Measurements from ENCODE around the gene NR2F1-AS1. TPM values are rescaled to one million over a fixed set of nuclear protein-coding genes. Genes with fewer than 3 reads are reported as not detected.

Gene NR2F1-AS1
- total and polyA plus RNA-seq, 5 donors, result 7.8 to 13.2 (median 10.9) TPM

- Histone ChIP-seq H3K27me3 (ENCODE audit: control insufficient read depth, insufficient read depth) (no peaks in the 10 kb centered on the region), H3K4me3 (ENCODE audit: low read length) (no peak overlapping the region), H3K27ac (ENCODE audit: low read length) (no peak overlapping the region), H3K9me3 (ENCODE audit: control insufficient read depth, low read length) (no peaks in the 10 kb centered on the region), H3K4me1 (ENCODE audit: control insufficient read depth, insufficient read depth, low read length) (peaks cover 2% of the 10 kb centered on the region)
- 71% methylated on average over 32 of the region's 32 CpGs for WGBS
- intact Hi-C loops (cut with DNase I), result loop anchor here in 1 of 4 donors (10.0 kb wide), 1 partner anchor 479 kb away; no protein-coding TSS in a partner anchor
- DNase-seq, result no peak
- ATAC-seq, result no peak
Measured at GRCh38 chr5:93573354-93574351, 7.4 kb downstream of the NR2F1-AS1 start.

GRCh38 chr5:93572608-93573353 lies 8.2 kb downstream of the NR2F1-AS1 start:
- Histone ChIP-seq H3K4me3 (ENCODE audit: low read length) (peak overlapping the region; percentile 25), H3K9me3 (ENCODE audit: control insufficient read depth, low read length) (no peaks in the 10 kb centered on the region), H3K27ac (ENCODE audit: low read length) (no peak overlapping the region), H3K27me3 (ENCODE audit: control insufficient read depth, insufficient read depth) (no peaks in the 10 kb centered on the region), H3K4me1 (ENCODE audit: control insufficient read depth, insufficient read depth, low read length) (peaks cover 2% of the 10 kb centered on the region)
- ATAC-seq, result peak; percentile 34 to 72
- intact Hi-C loops (cut with DNase I), result loop anchor here in 1 of 4 donors (10.0 kb wide), 1 partner anchor 478 kb away; no protein-coding TSS in a partner anchor
- DNase-seq, result peak in 2 of 3 donors; percentile 30 to 58
- WGBS, result 23% methylated on average over 45 of the region's 45 CpGs

GRCh38 chr5:93572101-93572607 lies 8.9 kb downstream of the NR2F1-AS1 start:
- H3K27me3 ChIP-seq (ENCODE audit: control insufficient read depth, insufficient read depth), result no peaks in the 10 kb centered on the region
- intact Hi-C loops (cut with DNase I), result loop anchor here in 1 of 4 donors (10.0 kb wide), 1 partner anchor 477 kb away; no protein-coding TSS in a partner anchor
- peak; percentile 19 to 58 (median 58) for DNase-seq
- H3K9me3 ChIP-seq (ENCODE audit: control insufficient read depth, low read length), result no peaks in the 10 kb centered on the region
- peak; percentile 42 to 76 for ATAC-seq
- H3K4me3 ChIP-seq (ENCODE audit: low read length), result peak overlapping the region; percentile 25
- peaks cover 2% of the 10 kb centered on the region for H3K4me1 ChIP-seq (ENCODE audit: control insufficient read depth, insufficient read depth, low read length)
- H3K27ac ChIP-seq (ENCODE audit: low read length), result no peak overlapping the region
- WGBS, result 20% methylated on average over 40 of the region's 40 CpGs

GRCh38 chr5:93571114-93571949 lies 9.7 kb downstream of the NR2F1-AS1 start:
- H3K4me3 ChIP-seq (ENCODE audit: low read length), result no peak overlapping the region
- H3K27me3 ChIP-seq (ENCODE audit: control insufficient read depth, insufficient read depth), result no peaks in the 10 kb centered on the region
- H3K4me1 ChIP-seq (ENCODE audit: control insufficient read depth, insufficient read depth, low read length), result peaks cover 2% of the 10 kb centered on the region
- intact Hi-C loops (cut with DNase I), result loop anchor here in 1 of 4 donors (10.0 kb wide), 1 partner anchor 477 kb away; no protein-coding TSS in a partner anchor
- 73% methylated on average over 32 of the region's 32 CpGs for WGBS
- no peaks in the 10 kb centered on the region for H3K9me3 ChIP-seq (ENCODE audit: control insufficient read depth, low read length)
- ATAC-seq (peak in 1 of 2 donors; percentile 8), DNase-seq (peak in 1 of 3 donors; percentile 47)
- H3K27ac ChIP-seq (ENCODE audit: low read length), result no peak overlapping the region

GRCh38 chr5:93570294-93571113 lies 10.5 kb downstream of the NR2F1-AS1 start:
- no peaks in the 10 kb centered on the region for H3K9me3 ChIP-seq (ENCODE audit: control insufficient read depth, low read length)
- intact Hi-C loops (cut with DNase I), result loop anchor here in 1 of 4 donors (10.0 kb wide), 1 partner anchor 476 kb away; no protein-coding TSS in a partner anchor
- ATAC-seq (peak; percentile 37 to 40), DNase-seq (peak in 2 of 3 donors; percentile 36 to 63)
- H3K4me1 ChIP-seq (ENCODE audit: control insufficient read depth, insufficient read depth, low read length), result peaks cover 2% of the 10 kb centered on the region
- WGBS, result 37% methylated on average over 70 of the region's 70 CpGs
- H3K4me3 ChIP-seq (ENCODE audit: low read length), result peak overlapping the region; percentile 18
- no peaks in the 10 kb centered on the region for H3K27me3 ChIP-seq (ENCODE audit: control insufficient read depth, insufficient read depth)
- H3K27ac ChIP-seq (ENCODE audit: low read length), result no peak overlapping the region

- Histone ChIP-seq H3K4me3 (ENCODE audit: low read length) (no peak overlapping the region), H3K27ac (ENCODE audit: low read length) (no peak overlapping the region), H3K4me1 (ENCODE audit: control insufficient read depth, insufficient read depth, low read length) (peaks cover 2% of the 10 kb centered on the region), H3K9me3 (ENCODE audit: control insufficient read depth, low read length) (no peaks in the 10 kb centered on the region), H3K27me3 (ENCODE audit: control insufficient read depth, insufficient read depth) (no peaks in the 10 kb centered on the region)
- DNase-seq (no peak), ATAC-seq (no peak)
- intact Hi-C loops (cut with DNase I), result loop anchor here in 1 of 4 donors (10.0 kb wide), 1 partner anchor 475 kb away; no protein-coding TSS in a partner anchor
- 85% methylated on average over 13 of the region's 13 CpGs for WGBS
Measured at GRCh38 chr5:93569300-93570160, 11.5 kb downstream of the NR2F1-AS1 start.

GRCh38 chr5:93567424-93567823 lies 13.6 kb downstream of the NR2F1-AS1 start:
- ATAC-seq, result no peak
- H3K4me1 ChIP-seq (ENCODE audit: control insufficient read depth, insufficient read depth, low read length), result peaks cover 2% of the 10 kb centered on the region
- H3K9me3 ChIP-seq (ENCODE audit: control insufficient read depth, low read length), result no peaks in the 10 kb centered on the region
- H3K27ac ChIP-seq (ENCODE audit: low read length), result no peak overlapping the region
- intact Hi-C loops (cut with DNase I), result no loop called here
- no peak for DNase-seq
- 72% methylated on average over 1 of the region's 1 CpG for WGBS
- no peaks in the 10 kb centered on the region for H3K27me3 ChIP-seq (ENCODE audit: control insufficient read depth, insufficient read depth)
- no peak overlapping the region for H3K4me3 ChIP-seq (ENCODE audit: low read length)

- Histone ChIP-seq H3K27me3 (ENCODE audit: control insufficient read depth, insufficient read depth) (no peaks in the 10 kb centered on the region), H3K9me3 (ENCODE audit: control insufficient read depth, low read length) (no peaks in the 10 kb centered on the region), H3K4me1 (ENCODE audit: control insufficient read depth, insufficient read depth, low read length) (peaks cover 2% of the 10 kb centered on the region), H3K27ac (ENCODE audit: low read length) (no peak overlapping the region), H3K4me3 (ENCODE audit: low read length) (no peak overlapping the region)
- intact Hi-C loops (cut with DNase I), result no loop called here
- ATAC-seq, result no peak
- DNase-seq, result no peak
Measured at GRCh38 chr5:93566091-93566490, 14.9 kb downstream of the NR2F1-AS1 start.

Data from right cardiac atrium (tissue), 5 donors.